ENCODE data around the gene PTPRM.

- TF ChIP-seq EZH2 (IDR thresholded peaks at IDR 0.05; ENCODE audit: low read depth, low read length, severe bottlenecking), result no peak
- no peak for TF ChIP-seq TAF1 (IDR thresholded peaks at IDR 0.05; ENCODE audit: low read depth, low read length)
Measured at GRCh38 chr18:7604361-7604760, 37.2 kb downstream of the PTPRM start.
